GM21576 (cell line): ENCODE data around the gene CHRNG.
A peak's percentile ranks its signal among the peaks of the same experiment; 100 is the strongest.
"Not testable (repeated sequence)": the region's sequence is repeated elsewhere in the genome, so short reads cannot be mapped to it uniquely, and the experiment has no call there.

Source experiments
- ATAC-seq: cut with Tn5 transposase; IDR thresholded peaks from one replicate; pipeline ENCODE4 v1.9.1; 2021; ENCODE audit warnings: mild to moderate bottlenecking, moderate library complexity; ENCODE audit not compliant: unreplicated experiment

The CHRNG gene

DNA sequence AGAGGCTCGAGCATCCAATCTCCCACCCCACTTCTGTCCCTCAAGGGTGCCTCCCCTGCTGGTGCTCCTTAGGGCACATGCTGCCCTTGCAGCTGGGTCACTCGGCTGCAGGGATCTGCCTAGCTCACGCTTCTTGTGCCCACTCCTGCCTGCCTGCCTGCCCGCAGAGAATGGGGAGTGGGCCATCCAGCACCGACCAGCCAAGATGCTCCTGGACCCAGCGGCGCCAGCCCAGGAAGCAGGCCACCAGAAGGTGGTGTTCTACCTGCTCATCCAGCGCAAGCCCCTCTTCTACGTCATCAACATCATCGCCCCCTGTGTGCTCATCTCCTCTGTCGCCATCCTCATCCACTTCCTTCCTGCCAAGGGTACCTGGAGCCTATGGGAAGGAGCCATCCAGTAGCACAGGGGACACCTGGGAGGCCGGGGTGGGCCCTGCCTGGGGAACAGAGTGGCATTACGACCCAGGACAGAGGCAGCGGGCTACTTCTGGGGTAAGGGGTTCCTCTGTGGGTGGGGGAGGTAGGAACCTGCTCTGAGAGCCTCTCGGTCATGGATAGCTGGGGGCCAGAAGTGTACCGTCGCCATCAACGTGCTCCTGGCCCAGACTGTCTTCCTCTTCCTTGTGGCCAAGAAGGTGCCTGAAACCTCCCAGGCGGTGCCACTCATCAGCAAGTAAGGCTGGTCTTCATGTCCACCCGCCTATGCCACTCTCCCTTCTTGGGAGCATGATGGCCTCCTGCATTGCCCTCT, 3.4 kb downstream of the CHRNG start:
- no peak for ATAC-seq

DNA sequence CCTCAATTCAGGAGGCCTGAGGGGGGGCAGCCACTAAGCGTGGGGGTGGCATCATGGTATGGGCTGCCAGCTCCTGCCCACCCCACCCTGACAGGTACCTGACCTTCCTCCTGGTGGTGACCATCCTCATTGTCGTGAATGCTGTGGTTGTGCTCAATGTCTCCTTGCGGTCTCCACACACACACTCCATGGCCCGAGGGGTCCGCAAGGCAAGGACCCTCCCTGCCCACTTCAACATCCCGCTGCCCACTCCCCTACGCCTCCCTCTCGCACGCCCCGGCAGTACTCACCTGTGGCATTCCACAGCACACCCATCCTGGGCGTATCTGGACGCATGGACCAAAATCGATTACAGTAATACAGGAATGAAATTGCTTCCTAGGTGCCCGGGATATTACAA, 4.0 kb downstream of the CHRNG start:
- ATAC-seq: no peak

DNA sequence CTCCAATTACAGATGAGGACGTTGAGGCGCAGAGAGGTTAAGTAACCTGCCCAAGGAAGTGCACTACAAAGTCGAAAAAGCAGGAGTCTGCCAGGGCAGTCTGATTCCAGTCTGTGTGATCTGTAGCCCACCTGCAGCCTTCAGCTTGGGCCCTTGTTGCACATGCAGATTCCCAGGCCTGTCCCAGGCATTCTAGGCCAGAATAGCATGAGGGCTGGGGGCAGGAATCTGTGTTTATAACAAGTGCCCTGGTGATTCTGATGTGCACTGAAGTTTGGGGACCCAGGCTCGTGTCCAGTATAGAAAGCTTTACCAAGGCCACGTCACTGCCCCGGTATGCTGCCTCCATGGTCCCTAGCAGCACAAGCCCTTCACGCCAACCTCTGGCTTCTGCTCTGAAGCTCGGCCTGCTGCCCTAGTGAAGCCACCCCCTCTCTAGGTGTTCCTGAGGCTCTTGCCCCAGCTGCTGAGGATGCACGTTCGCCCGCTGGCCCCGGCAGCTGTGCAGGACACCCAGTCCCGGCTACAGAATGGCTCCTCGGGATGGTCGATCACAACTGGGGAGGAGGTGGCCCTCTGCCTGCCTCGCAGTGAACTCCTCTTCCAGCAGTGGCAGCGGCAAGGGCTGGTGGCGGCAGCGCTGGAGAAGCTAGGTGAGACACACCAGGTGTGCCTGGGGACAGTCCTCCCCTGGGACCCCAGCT, 4.6 kb downstream of the CHRNG start:
- ATAC-seq: no peak

DNA sequence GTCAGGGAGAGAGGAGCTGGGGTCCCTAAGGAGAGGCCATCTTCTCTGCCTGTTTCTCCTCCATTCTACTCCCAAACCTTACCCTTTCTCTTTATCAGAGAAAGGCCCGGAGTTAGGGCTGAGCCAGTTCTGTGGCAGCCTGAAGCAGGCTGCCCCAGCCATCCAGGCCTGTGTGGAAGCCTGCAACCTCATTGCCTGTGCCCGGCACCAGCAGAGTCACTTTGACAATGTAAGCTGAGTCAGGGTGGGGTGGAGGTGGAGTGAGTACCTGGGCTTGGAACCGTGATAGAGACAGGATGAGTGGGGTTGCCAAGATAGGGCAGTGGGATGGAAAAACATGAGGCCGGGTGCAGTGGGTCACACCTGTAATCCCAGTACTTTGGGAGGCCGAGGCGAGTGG, 5.2 kb downstream of the CHRNG start:
- no peak for ATAC-seq

DNA sequence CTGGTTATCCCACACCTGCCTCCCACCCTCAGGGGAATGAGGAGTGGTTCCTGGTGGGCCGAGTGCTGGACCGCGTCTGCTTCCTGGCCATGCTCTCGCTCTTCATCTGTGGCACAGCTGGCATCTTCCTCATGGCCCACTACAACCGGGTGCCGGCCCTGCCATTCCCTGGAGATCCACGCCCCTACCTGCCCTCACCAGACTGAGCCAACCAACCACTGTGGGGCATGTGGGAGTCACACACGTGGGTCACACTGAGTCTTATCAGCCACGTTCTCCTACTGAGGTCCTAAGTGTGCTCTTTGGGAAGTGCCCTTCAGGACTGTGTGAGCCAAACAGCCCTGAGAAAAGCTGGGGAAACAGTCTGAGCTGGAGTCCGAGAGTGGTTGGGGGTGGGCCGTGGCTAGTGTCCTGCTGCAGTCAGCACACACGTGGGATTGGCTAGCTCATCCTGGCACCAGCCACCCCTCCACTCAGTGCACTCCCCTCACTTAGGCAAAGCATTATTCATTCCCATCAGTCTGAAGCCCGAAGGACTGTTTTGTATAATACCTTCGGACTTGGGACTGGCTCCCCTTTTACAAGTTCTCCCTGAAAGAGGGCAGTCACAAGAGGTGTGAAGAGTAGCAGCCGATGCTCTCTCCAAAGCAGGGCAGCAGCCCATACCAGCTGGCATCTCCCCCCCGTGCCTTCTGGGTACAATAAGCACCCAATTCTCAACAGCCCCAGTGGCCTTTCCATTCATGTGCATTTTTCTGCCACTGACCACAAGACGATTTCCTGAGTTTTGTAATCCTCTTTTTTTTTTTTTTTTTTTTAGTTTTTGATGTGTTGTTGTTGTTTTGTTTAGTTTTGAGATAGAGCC, 6.3 kb downstream of the CHRNG start:
- ATAC-seq: no peak

DNA sequence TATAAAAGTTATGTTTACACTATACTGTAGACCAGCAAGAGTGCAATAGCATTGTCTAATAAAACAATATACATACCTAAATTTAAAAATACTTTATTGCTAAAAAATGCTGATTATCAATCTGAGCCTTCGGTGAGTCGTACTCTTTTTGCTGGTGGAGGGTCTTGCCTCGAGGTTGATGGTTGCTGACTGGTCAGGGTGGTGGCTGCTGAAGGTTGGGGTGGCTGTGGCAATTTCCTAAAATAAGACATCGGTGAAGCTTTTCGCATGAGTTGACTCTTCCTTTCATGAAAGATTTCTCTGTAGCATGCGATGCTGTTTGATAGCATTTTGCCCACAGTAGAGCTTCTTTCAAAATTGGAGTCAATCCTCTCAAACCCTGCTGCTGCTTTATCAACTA, 8.5 kb downstream of the CHRNG start:
- no peak for ATAC-seq

DNA sequence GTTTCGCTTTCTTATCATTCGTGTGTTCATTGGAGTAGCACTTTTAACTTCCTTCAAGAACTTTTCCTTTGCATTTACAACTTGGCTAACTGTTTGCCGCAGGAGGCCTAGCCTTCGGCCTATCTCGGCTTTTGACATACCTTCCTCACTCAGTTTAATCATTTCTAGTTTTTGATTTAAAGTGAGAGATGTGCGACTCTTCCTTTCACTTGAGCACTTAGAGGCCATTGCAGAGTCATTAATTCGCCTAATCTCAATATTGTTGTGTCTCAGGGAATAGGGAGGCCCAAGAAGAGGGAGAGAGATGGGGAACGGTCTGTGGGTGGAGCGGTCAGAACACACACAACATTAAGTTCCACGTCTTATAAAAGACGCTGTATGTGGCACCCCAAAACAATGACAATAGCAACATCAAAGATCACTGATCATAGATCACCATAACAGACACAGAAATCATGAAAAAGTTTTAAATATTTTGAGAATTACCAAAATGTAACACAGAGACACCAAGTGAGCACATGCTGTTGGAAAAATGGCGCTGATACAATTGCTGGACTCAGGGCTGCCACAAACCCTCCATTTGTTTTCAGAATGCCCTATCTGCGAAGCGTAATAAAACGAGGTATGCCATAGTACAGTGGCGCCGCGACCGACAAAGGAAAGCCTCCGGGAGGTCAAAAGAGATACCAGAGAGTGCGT, 10.3 kb downstream of the CHRNG start:
- no peak for ATAC-seq

DNA sequence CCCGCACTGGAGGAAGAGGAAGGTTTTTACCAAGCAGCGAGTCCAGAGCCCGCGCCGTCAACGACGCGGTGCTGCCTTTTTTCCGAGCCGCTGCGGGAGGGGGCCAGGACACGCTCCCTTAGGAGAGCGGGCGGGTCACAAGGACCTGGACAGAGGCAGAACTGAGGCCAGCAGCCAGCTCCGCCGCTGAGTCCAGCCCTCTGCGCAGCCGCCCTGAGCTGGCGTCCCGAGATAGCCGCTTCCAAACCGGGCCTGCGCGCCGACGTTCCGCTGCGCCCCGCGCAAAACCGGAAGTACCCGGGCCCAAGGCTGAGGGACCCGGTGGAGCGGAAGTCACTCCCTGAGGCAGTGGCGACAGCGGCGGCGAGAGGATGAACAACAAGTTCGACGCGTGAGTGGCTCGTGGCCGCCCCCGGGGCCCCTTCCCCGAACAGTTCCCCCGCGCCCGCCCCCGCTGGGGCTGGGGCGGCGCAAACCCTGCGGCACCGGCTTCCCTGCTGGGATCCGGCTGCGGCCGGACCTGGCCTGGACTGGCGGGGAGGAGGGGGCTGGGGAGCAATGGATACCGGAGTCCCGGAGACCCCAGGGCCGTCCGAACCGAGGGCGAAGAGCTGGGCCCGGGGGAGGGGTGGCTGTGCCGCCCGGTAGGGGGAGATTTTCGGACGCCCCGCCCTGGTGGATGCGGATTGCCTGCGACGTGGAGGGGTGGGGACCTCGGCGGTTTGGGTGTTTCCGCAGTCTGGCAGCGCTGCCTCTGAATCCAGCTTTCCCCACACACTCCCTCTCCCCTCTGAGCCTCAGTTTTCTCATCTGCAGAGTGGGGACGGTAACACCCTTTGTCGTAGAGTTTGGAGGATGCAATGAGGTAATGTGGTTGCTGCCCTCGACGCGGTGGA, 11.1 kb downstream of the CHRNG start, which contains the start of the genes EIF4E2 and TIGD1:
Gene EIF4E2 (plus strand): TSS at position 336 of the 896 bp plus-strand sequence. CDS start 36 bp downstream, at position 372.
Gene TIGD1 (minus strand): TSS at position 204 of the 896 bp plus-strand sequence. CDS start 675 bp downstream, outside the sequence.
- peak; percentile 94 for ATAC-seq

DNA sequence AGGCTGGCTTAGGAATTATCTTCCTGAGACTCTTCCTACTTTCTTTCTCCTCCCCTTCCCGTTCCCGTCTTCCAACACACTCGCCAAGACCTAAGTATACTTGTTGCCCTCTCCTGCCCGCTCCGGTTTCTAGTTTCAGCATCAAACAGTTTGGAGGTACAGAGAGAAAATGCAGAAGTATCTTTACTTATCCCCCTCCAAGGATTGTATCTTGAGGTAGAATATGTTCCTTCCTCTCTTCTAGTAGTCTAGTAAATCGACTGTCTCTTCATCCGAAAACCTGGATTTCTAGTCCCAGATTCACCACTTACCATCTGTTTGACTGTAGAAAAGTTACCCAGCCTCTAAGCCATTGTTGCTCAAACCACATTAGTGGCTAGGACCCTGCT, 11.8 kb downstream of the CHRNG start:
- no peak for ATAC-seq

DNA sequence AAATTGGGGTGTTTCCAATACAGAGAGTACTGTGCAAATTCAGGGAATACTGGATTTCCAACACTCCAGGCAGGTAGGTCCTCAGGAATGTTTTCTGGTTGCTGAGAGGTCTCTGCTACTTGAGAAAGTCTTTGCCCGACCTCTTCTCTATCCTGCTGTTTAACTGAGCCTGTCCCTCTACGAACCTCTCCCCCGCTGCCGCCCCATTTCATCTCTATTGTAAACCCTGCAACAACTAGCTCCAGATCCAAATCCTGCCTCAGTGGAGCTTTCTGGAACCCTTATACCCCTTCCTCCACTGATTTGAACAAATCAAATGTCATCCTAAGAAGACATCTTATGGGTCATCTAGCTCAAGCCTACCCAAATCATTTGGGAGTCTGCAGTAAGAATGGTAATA, 12.3 kb downstream of the CHRNG start:
- no peak for ATAC-seq

DNA sequence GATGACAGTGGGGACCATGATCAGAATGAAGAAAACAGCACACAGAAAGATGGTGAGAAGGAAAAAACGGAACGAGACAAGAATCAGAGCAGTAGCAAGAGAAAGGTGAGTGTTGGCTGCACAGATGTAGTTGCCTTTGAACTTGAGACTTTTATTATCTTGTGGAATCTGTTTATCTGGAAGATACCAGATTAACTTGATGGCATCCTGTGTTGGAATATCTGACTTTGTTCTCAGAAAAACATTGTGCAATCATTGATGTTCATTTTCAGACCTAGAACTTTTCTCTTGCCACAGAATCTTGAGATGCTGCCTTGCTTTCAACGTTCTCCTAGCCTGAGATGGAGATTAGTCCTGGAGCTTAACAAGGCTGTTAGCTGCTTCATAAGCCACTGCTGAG, 16.9 kb downstream of the CHRNG start:
- no peak for ATAC-seq

DNA sequence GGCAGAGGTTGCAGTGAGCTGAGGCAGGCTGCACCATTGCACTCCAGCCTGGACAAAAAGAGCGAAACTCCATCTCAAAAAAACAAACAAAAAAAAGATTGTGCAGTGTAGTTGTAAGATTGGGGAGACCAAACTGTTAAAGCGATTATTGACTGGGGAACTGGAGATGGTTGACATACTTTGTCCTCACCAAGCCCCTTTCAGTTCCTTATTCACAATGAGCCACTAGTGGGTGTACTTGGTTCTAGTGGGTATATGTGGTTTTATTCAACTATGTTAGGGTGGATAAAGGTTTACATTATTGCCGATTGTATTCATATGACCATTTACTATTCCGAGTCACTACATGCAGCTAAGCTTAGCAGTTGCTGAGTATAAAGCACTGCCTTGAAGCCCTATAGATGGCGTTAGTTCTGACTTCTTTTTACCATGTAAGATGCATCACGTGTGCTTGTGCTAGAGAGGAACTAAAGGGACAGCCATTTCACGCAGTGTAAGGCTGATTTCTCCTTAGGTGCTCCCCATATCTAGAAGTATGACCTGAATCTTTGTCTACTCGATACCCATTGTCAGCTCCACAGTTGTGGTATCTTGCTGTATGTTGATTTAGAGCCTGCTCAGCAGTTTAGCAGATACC, 23.1 kb downstream of the CHRNG start:
- ATAC-seq: no peak

DNA sequence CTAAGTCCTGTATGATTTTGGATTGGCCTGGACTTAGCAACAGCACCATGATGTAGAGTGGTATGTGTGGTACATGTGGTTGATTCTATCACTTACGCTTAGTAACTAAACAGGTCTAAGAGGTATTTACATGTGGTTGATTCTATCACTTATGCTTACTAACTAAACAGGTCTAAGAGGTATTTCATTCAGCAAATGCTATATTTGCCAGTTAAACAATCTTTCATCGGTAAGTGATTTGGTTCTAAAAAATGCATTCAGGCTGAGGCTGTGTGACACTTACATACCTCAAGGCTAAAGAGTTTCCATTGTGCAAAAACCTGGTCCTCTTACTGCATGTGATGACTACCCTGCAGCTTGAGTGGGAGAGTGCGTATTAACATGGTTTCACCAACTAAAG, 24.1 kb downstream of the CHRNG start:
- no peak for ATAC-seq

DNA sequence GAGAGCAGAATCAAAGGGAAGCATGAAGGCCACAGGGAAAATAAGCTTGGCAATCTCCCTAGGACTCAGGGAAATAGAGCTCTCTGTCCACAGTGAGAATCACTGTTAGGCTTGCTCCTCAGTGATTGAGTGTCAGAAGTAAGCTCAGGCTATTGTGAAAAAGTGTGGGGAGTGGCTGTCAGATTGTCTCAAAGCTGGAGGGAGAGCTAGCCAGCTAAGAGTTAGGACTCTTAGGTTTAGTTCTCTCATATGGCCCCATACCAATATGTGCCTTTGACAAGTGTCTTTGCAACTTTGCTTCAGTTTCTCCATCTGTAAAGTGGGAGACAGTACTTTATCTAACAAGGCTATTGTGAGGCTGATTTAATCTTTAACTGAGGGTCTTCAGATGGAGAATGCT, 28.2 kb downstream of the CHRNG start:
- no peak for ATAC-seq

DNA sequence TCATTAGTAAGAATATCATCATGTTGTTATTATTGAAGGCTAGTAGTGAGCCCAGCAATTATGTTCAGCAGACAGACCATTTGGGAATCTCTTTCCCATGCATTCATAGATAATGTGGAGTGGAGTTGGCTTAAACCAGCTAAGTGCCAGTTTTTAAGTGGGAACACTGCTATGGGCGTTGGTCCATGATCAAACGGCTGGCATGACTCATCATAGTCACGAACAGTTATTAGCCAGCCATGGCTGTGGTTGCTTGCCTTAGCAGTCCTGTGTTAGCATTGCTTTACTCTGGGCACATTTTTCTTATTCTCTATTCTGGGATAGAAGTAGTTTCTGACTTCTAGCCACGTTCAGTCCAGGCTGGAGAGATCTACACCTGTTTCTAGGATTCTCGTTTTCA, 28.7 kb downstream of the CHRNG start:
- no peak for ATAC-seq

DNA sequence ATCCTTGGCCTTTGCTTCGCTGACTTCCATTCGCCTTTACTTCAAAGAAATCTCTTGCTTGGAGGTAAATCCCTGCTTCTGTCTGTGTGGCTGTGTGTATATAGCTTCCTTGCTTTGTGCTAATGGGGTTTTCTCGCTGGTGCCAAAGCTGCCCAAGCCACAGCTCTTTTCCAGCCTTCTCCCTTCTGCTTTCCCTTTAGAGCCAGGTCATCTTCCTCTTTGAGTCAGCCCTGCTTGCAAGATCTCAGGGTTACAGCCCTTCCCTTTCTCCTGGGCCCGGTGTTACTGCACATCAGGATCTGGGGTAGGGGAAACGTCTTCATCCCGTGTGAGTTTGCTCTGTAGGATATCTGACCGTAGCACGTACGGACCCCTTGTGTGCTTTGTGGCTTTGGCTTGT, 30.0 kb downstream of the CHRNG start:
- no peak for ATAC-seq

DNA sequence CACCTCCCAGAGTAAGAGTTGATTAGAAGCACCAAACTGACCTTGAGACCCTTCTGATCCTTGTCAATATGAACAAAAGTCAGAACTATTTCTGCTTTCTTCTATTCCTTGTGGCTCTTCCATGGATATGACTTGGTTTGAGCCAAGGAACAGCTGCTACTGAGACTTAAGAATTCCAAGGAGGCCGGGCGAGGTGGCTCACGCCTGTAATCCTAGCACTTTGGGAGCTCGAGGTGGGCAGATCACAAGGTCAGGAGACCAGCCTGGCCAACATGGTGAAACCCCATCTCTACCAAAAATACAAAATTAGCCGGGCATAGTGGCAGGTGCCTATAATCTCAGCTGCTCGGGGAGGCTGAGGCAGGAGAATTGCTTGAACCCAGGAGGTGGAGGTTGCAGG, 31.0 kb downstream of the CHRNG start:
- not testable (repeated sequence) for ATAC-seq

DNA sequence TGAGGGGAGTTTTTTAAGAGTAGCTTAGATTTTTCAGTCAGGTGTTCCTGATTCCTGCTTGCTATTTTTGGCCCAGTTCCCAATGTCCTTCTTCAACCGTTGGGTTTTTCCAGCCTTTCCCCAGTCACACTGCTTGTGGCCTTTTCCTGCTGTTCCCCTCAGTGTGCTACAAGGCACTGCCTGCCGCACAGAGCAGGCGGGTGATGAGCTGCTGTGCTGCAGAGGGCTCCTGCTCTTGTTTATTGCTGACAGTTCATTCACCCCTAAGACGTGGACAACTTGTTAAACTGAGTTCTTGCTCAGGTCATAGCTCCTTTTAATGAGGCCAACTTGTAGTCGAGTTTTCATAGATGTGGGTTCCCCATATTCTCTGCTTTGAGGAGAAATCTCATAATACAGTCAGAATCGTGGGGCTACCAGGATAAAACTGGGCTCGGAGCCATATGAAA, 31.6 kb downstream of the CHRNG start:
- ATAC-seq: no peak

DNA sequence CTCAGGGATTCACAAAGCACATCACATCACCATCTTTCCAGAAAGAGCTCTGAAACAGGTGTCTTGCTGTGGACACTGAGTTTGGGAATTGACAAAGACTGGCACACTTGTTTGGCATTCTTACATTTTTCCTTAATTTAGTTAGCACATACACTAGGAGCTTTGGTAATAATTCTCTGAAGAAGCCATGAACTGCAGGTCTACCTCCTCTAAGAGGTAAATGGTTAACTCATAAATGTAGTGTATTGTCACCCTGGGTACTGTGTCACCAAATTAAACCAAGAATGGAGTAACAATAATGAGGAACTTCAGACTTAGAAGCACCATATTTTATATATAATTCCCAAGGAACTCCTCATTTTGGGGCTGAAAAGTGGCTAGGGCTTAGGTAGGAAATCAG, 33.5 kb downstream of the CHRNG start:
- ATAC-seq: no peak
